ENCODE results near the gene HDAC7. TPM values are rescaled to one million over a fixed set of nuclear protein-coding genes. Genes with fewer than 3 reads are reported as not detected.
A peak's percentile ranks its signal among the peaks of the same experiment; 100 is the strongest.

Gene HDAC7
- total RNA-seq, 1 donor from 2014 or later: 92.2 TPM

GRCh38 chr12:47753021-47754001, 66.4 kb downstream of the HDAC7 start:
- Histone ChIP-seq H3K9ac (ENCODE audit: low read length) (no peak overlapping the region), H3K79me2 (ENCODE audit: insufficient read depth, low read length) (no peaks in the 10 kb centered on the region), H3K4me1 (ENCODE audit: insufficient read depth, low read length) (peaks cover 23% of the 10 kb centered on the region), H3K4me2 (ENCODE audit: low read length) (peak overlapping the region; percentile 27), H3K9me3 (ENCODE audit: insufficient read depth, low read depth, low read length) (no peaks in the 10 kb centered on the region), H3K27ac (ENCODE audit: low read depth, low read length) (no peak overlapping the region), H2AFZ (ENCODE audit: low read depth, low read length) (peak overlapping the region; percentile 57), H4K20me1 (ENCODE audit: insufficient read depth, low read length) (no peaks in the 10 kb centered on the region), H3K27me3 (ENCODE audit: insufficient read depth, low read length) (no peaks in the 10 kb centered on the region), H3K36me3 (ENCODE audit: insufficient read depth, low read length) (no peaks in the 10 kb centered on the region), H3K4me3 (ENCODE audit: insufficient read depth, low read depth, low read length) (no peak overlapping the region)
- H3K9me3 Mint-ChIP-seq (ENCODE audit: unreplicated experiment): no peaks in the 10 kb centered on the region
- H3K27me3 Mint-ChIP-seq (ENCODE audit: low read depth, unreplicated experiment): peaks cover 33% of the 10 kb centered on the region
- no peak for TF ChIP-seq CTCF (IDR thresholded peaks at IDR 0.05; ENCODE audit: insufficient read depth, low read depth, low read length)
- no peak for TF ChIP-seq EZH2 (IDR thresholded peaks at IDR 0.05; ENCODE audit: insufficient read depth, low read length)
- no peak overlapping the region for H3K4me3 Mint-ChIP-seq (ENCODE audit: unreplicated experiment)
- H3K4me1 Mint-ChIP-seq (ENCODE audit: low read depth, unreplicated experiment): peaks cover 23% of the 10 kb centered on the region
- FAIRE-seq (peak; percentile 39), DNase-seq (ENCODE audit: low read depth) (no peak)
- H3K27ac Mint-ChIP-seq (ENCODE audit: unreplicated experiment): peak overlapping the region; percentile 18
- peaks cover 18% of the 10 kb centered on the region for H3K36me3 Mint-ChIP-seq (ENCODE audit: low read depth, unreplicated experiment)

- FAIRE-seq (no peak), DNase-seq (ENCODE audit: low read depth) (peak; percentile 39)
- no peak overlapping the region for H3K9ac ChIP-seq (ENCODE audit: low read length)
- H3K9me3 ChIP-seq (ENCODE audit: insufficient read depth, low read depth, low read length): no peaks in the 10 kb centered on the region
- Mint-ChIP-seq H3K4me1 (ENCODE audit: low read depth, unreplicated experiment) (peaks cover 20% of the 10 kb centered on the region), H3K27me3 (ENCODE audit: low read depth, unreplicated experiment) (peaks cover 39% of the 10 kb centered on the region), H3K36me3 (ENCODE audit: low read depth, unreplicated experiment) (peaks cover 18% of the 10 kb centered on the region), H3K9me3 (ENCODE audit: unreplicated experiment) (no peaks in the 10 kb centered on the region), H3K4me3 (ENCODE audit: unreplicated experiment) (no peak overlapping the region), H3K27ac (ENCODE audit: unreplicated experiment) (no peak overlapping the region)
- H3K4me1 ChIP-seq (ENCODE audit: insufficient read depth, low read length): peaks cover 15% of the 10 kb centered on the region
- no peak overlapping the region for H3K4me3 ChIP-seq (ENCODE audit: insufficient read depth, low read depth, low read length)
- H3K36me3 ChIP-seq (ENCODE audit: insufficient read depth, low read length): no peaks in the 10 kb centered on the region
- TF ChIP-seq EZH2 (IDR thresholded peaks at IDR 0.05; ENCODE audit: insufficient read depth, low read length) (no peak), CTCF (IDR thresholded peaks at IDR 0.05; ENCODE audit: insufficient read depth, low read depth, low read length) (no peak)
- H3K27ac ChIP-seq (ENCODE audit: low read depth, low read length): no peak overlapping the region
- H3K27me3 ChIP-seq (ENCODE audit: insufficient read depth, low read length): no peaks in the 10 kb centered on the region
- H2AFZ ChIP-seq (ENCODE audit: low read depth, low read length): no peak overlapping the region
- no peaks in the 10 kb centered on the region for H3K79me2 ChIP-seq (ENCODE audit: insufficient read depth, low read length)
- no peaks in the 10 kb centered on the region for H4K20me1 ChIP-seq (ENCODE audit: insufficient read depth, low read length)
- no peak overlapping the region for H3K4me2 ChIP-seq (ENCODE audit: low read length)
These were observed 67.2 kb downstream of the HDAC7 start for GRCh38 chr12:47752552-47752951.

GRCh38 chr12:47752121-47752520, 67.6 kb downstream of the HDAC7 start:
- H3K36me3 Mint-ChIP-seq (ENCODE audit: low read depth, unreplicated experiment): peaks cover 17% of the 10 kb centered on the region
- H3K9ac ChIP-seq (ENCODE audit: low read length): no peak overlapping the region
- no peak overlapping the region for H3K4me3 Mint-ChIP-seq (ENCODE audit: unreplicated experiment)
- no peak overlapping the region for H3K4me2 ChIP-seq (ENCODE audit: low read length)
- no peak overlapping the region for H3K27ac ChIP-seq (ENCODE audit: low read depth, low read length)
- TF ChIP-seq CTCF (IDR thresholded peaks at IDR 0.05; ENCODE audit: insufficient read depth, low read depth, low read length) (no peak), EZH2 (IDR thresholded peaks at IDR 0.05; ENCODE audit: insufficient read depth, low read length) (no peak)
- no peaks in the 10 kb centered on the region for H3K79me2 ChIP-seq (ENCODE audit: insufficient read depth, low read length)
- H3K9me3 Mint-ChIP-seq (ENCODE audit: unreplicated experiment): no peaks in the 10 kb centered on the region
- no peak for DNase-seq (ENCODE audit: low read depth)
- peaks cover 39% of the 10 kb centered on the region for H3K27me3 Mint-ChIP-seq (ENCODE audit: low read depth, unreplicated experiment)
- no peaks in the 10 kb centered on the region for H4K20me1 ChIP-seq (ENCODE audit: insufficient read depth, low read length)
- H3K36me3 ChIP-seq (ENCODE audit: insufficient read depth, low read length): no peaks in the 10 kb centered on the region
- peaks cover 15% of the 10 kb centered on the region for H3K4me1 ChIP-seq (ENCODE audit: insufficient read depth, low read length)
- H3K9me3 ChIP-seq (ENCODE audit: insufficient read depth, low read depth, low read length): no peaks in the 10 kb centered on the region
- H2AFZ ChIP-seq (ENCODE audit: low read depth, low read length): no peak overlapping the region
- FAIRE-seq: no peak
- no peak overlapping the region for H3K27ac Mint-ChIP-seq (ENCODE audit: unreplicated experiment)
- H3K4me1 Mint-ChIP-seq (ENCODE audit: low read depth, unreplicated experiment): peaks cover 16% of the 10 kb centered on the region
- no peak overlapping the region for H3K4me3 ChIP-seq (ENCODE audit: insufficient read depth, low read depth, low read length)
- no peaks in the 10 kb centered on the region for H3K27me3 ChIP-seq (ENCODE audit: insufficient read depth, low read length)

Measured in astrocyte (in vitro differentiated cells and primary cell).